Gastrocnemius medialis (tissue), 4 donors: Measurements from ENCODE around the gene LARP4B. TPM values are rescaled to one million over a fixed set of nuclear protein-coding genes. Genes with fewer than 3 reads are reported as not detected.

Experiments used
- ATAC-seq, 2 donors: fragments of 150-250 bp; one replicate each; pipeline ENCODE4 v1.9.1; 2016
- DNase-seq, 2 donors: peaks; one replicate each; pipeline ENCODE4 v3.0.0-alpha.2; 2019
- H3K27ac ChIP-seq, 4 donors: fragments of 200-600 bp; sonication (generic); 1 replicate in 1 of 4; 2 replicates in 3 of 4; pipeline ENCODE4 v1.5.1; 2016 to 2018; ENCODE audit warnings: mild to moderate bottlenecking in 2 of 4, moderate library complexity in 1 of 4
- H3K27me3 ChIP-seq, 3 donors: fragments of 200-600 bp; sonication (generic) in 2 of 3; 1 replicate in 1 of 3; 2 replicates in 2 of 3; pipeline versions ENCODE4 v1.5.1 to v1.6.0; 2016 to 2019; ENCODE audit warnings: mild to moderate bottlenecking in 1 of 3, moderate library complexity in 1 of 3
- H3K36me3 ChIP-seq, 2 donors: fragments of 200-600 bp; sonication (generic) in 1 of 2; one replicate each; pipeline ENCODE4 v1.5.1; 2017 to 2018
- H3K4me1 ChIP-seq, 2 donors: fragments of 200-600 bp; sonication (generic) in 1 of 2; one replicate each; pipeline ENCODE4 v1.5.1; 2016 to 2017; ENCODE audit warnings: mild to moderate bottlenecking in 2 of 2
- H3K4me3 ChIP-seq, 4 donors: fragments of 200-600 bp; sonication (generic) in 3 of 4; 1 replicate in 1 of 4; 2 replicates in 3 of 4; pipeline ENCODE4 v1.5.1; 2016 to 2019; ENCODE audit warnings: mild to moderate bottlenecking in 2 of 4
- H3K9me3 ChIP-seq, 3 donors: fragments of 200-600 bp; sonication (generic) in 2 of 3; 1 replicate in 1 of 3; 2 replicates in 2 of 3; pipeline ENCODE4 v1.5.1; 2016 to 2019
- POLR2A ChIP-seq, 2 donors: fragments of 450-650 bp; IDR thresholded peaks; one replicate each; pipeline ENCODE4 v1.6.1; 2017; ENCODE audit warnings: antibody characterized with exemption in 2 of 2, mild to moderate bottlenecking in 2 of 2, moderate library complexity in 2 of 2
- in situ Hi-C, 4 donors: fragments of 200-750 bp; cut with MboI; loops; one replicate each; pipeline versions ENCODE4 v1.15.0 to v1.8.0; 2017; ENCODE audit warnings: low sequenced_read_pairs in 4 of 4
- intact Hi-C: fragments of 100-400 bp; cut with DNase I; formaldehyde crosslinking; loops from one replicate; pipeline ENCODE4 v1.15.1; 2023; ENCODE audit warnings: low total_unique reads
- total RNA-seq, 4 donors: library from RNA; depleted of rRNA; stranded (reverse); fragments of >200 nt; gene quantifications; one replicate each; pipeline versions ENCODE4 v1.1.0 to v1.2.3, GENCODE V29; 2016
- TF ChIP-seq, protein P1 (sequence below), 5 experiments: fragments of 450-650 bp in 3 of 5; fragments of 200-600 bp in 2 of 5; sonication (generic) in 2 of 5; IDR thresholded peaks in 4 of 5; conservative IDR thresholded peaks in 1 of 5; 1 replicate in 4 of 5; 2 replicates in 1 of 5; pipeline ENCODE4 v1.5.1; 2016 to 2019; ENCODE audit warnings: antibody characterized with exemption in 5 of 5, mild to moderate bottlenecking in 3 of 5, moderate library complexity in 3 of 5

Gene LARP4B
- total RNA-seq, 4 donors from 2014 or later: 29.7 to 45.6 (median 40.0) TPM

DNA sequence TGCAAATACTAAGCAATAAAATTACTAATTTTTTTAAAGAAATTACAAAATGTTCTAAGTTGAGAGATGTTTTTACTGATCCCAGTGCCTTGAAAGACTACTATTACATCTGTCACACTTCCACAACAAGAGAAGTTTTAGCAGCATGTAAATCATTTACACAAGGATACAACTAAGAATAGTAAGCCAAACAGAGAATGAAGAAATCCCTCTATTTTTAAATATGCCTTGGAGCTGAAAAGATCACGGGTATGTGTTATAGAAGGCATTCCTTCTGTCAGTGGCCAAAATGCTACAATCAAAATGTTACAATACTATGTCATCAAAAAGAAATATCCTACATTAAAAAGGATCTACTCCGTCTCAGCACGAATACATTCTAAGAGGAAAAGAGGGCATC lies 52.6 kb downstream of the LARP4B start:
- H3K4me3 ChIP-seq: no peak overlapping the region
- ATAC-seq (peak; percentile 66 to 73), DNase-seq (no peak)
- H3K9me3 ChIP-seq: no peaks in the 10 kb centered on the region
- H3K36me3 ChIP-seq: peaks cover 0 to 36% of the 10 kb centered on the region in 2 donors
- H3K4me1 ChIP-seq: peaks cover 31 to 37% of the 10 kb centered on the region in 2 donors
- no peaks in the 10 kb centered on the region for H3K27me3 ChIP-seq
- in situ Hi-C loops (no loop called here), intact Hi-C loops (loop anchor here (10.0 kb wide), 1 partner anchor 254 kb away; no protein-coding TSS in a partner anchor)
- H3K27ac ChIP-seq: peak overlapping the region; percentile 62 to 81 (median 73)
- TF ChIP-seq POLR2A (IDR thresholded peaks at IDR 0.05): no peak
- TF ChIP-seq, protein P1, sequence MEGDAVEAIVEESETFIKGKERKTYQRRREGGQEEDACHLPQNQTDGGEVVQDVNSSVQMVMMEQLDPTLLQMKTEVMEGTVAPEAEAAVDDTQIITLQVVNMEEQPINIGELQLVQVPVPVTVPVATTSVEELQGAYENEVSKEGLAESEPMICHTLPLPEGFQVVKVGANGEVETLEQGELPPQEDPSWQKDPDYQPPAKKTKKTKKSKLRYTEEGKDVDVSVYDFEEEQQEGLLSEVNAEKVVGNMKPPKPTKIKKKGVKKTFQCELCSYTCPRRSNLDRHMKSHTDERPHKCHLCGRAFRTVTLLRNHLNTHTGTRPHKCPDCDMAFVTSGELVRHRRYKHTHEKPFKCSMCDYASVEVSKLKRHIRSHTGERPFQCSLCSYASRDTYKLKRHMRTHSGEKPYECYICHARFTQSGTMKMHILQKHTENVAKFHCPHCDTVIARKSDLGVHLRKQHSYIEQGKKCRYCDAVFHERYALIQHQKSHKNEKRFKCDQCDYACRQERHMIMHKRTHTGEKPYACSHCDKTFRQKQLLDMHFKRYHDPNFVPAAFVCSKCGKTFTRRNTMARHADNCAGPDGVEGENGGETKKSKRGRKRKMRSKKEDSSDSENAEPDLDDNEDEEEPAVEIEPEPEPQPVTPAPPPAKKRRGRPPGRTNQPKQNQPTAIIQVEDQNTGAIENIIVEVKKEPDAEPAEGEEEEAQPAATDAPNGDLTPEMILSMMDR (IDR thresholded peaks at IDR 0.05 in 4 of 5, conservative IDR thresholded peaks at IDR 0.05 in 1 of 5): no peak

DNA sequence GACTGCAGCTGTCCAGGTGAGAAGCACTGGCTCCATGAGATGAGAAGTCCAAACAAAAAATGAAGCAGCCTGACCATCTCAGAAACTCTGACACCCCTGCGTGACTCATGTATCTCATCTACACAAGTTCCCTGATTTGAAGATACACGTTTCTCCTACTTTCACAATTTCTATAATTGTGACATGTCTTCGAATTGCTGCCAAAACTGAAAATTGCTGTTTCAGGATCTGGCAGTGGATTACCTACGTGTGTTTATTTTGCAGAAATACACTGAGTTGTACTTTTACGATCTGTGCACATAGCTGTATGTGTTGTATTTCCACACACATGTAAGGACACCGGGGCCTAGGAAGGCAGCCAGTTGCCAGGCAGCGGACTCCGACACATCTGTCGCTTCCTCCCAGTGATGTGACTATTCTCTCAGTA lies 53.2 kb downstream of the LARP4B start:
- H3K36me3 ChIP-seq: peaks cover 0 to 30% of the 10 kb centered on the region in 2 donors
- no peak overlapping the region for H3K4me3 ChIP-seq
- intact Hi-C loops (loop anchor here (10.0 kb wide), 1 partner anchor 254 kb away; no protein-coding TSS in a partner anchor), in situ Hi-C loops (no loop called here)
- no peaks in the 10 kb centered on the region for H3K9me3 ChIP-seq
- ATAC-seq (peak; percentile 89 to 94), DNase-seq (peak; percentile 72 to 87)
- no peaks in the 10 kb centered on the region for H3K27me3 ChIP-seq
- TF ChIP-seq POLR2A (IDR thresholded peaks at IDR 0.05): no peak
- TF ChIP-seq, protein P1 (IDR thresholded peaks at IDR 0.05 in 4 of 5, conservative IDR thresholded peaks at IDR 0.05 in 1 of 5): no peak
- peak overlapping the region; percentile 62 to 81 (median 73) for H3K27ac ChIP-seq
- H3K4me1 ChIP-seq: peaks cover 37 to 43% of the 10 kb centered on the region in 2 donors

DNA sequence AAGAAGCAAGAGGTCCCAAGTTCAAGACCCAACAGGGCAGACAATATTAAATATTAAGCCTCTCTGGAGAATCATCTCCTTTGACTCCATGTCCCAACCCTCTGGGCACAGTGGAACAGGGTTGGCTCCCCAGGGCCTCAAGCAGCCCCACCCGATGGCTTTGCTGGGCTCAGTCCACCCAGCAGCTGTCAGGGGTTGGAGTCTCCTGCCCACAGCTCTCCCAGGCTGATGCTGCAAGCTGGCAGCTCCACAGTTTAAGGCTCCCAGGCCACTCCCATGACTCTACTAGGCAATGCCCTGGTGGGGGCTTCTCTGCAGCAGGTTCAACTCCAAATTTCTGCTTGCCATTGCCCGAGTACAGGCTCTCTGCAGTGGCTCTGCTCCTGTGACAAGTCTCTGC lies 55.1 kb downstream of the LARP4B start:
- H3K4me1 ChIP-seq: peaks cover 52 to 54% of the 10 kb centered on the region in 2 donors
- in situ Hi-C loops: no loop called here
- intact Hi-C loops: loop anchor here (10.0 kb wide), 1 partner anchor 252 kb away; no protein-coding TSS in a partner anchor
- ATAC-seq: no peak
- TF ChIP-seq, protein P1 (IDR thresholded peaks at IDR 0.05 in 4 of 5, conservative IDR thresholded peaks at IDR 0.05 in 1 of 5): no peak
- no peak for TF ChIP-seq POLR2A (IDR thresholded peaks at IDR 0.05)
- DNase-seq: peak in 1 of 2 donors; percentile 51
- H3K36me3 ChIP-seq: peaks cover 0 to 11% of the 10 kb centered on the region in 2 donors
- H3K4me3 ChIP-seq: no peak overlapping the region
- no peaks in the 10 kb centered on the region for H3K27me3 ChIP-seq
- peak overlapping the region; percentile 72 to 93 (median 78) for H3K27ac ChIP-seq
- H3K9me3 ChIP-seq: no peaks in the 10 kb centered on the region

DNA sequence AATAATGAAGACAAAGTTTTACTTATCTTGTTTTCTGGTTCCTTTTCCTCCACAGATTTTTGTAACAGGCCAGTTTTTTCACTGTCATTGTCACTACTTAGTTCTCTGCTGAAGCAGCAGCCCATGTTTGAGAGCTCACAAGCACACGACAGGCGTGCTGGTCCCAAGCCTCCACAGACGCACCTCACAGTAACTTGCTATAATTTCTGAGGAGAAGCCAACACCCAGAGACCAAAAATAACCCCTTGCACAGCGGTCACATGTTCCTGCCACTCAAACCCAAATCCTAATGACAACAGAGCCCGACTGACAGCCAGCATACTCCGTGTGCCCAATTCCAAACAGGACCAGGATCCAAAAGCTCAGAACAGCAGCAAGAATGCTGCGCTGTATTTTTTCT lies 58.5 kb downstream of the LARP4B start:
- ATAC-seq: peak; percentile 88 to 92
- peak overlapping the region; percentile 93 to 95 (median 94) for H3K27ac ChIP-seq
- peaks cover 67 to 72% of the 10 kb centered on the region in 2 donors for H3K4me1 ChIP-seq
- H3K9me3 ChIP-seq: no peaks in the 10 kb centered on the region
- in situ Hi-C loops: no loop called here
- peak; percentile 75 to 84 for DNase-seq
- H3K27me3 ChIP-seq: no peaks in the 10 kb centered on the region
- no peaks in the 10 kb centered on the region for H3K36me3 ChIP-seq
- H3K4me3 ChIP-seq: peak overlapping the region; percentile 37 to 51 (median 46)
- intact Hi-C loops: loop anchor here (2.0 to 10.0 kb wide), 5 partner anchors 58 to 248 kb away; partner anchors contain the start of genes IDI1, IDI2 and LARP4B
- TF ChIP-seq, protein P1 (IDR thresholded peaks at IDR 0.05 in 4 of 5, conservative IDR thresholded peaks at IDR 0.05 in 1 of 5): no peak
- TF ChIP-seq POLR2A (IDR thresholded peaks at IDR 0.05): peak; percentile 80 to 81
